Measurements from ENCODE around the gene MBD5. TPM values are rescaled to one million over a fixed set of nuclear protein-coding genes. Genes with fewer than 3 reads are reported as not detected.

MBD5 gene
- total RNA-seq, 4 donors from 2014 or later: 40.3 to 77.0 (median 50.4) TPM

GRCh38 chr2:148058641-148059040, 37.8 kb downstream of the MBD5 start:
- H3K4me1 ChIP-seq: peaks cover 0 to 15% (median 0%) of the 10 kb centered on the region in 3 donors
- no peak overlapping the region for H3K4me3 ChIP-seq
- H3K9me3 ChIP-seq: no peaks in the 10 kb centered on the region
- no peaks in the 10 kb centered on the region for H3K27me3 ChIP-seq
- H3K36me3 ChIP-seq: peaks cover 0 to 12% of the 10 kb centered on the region in 2 donors
- no peak for ATAC-seq
- H3K27ac ChIP-seq: no peak overlapping the region
- 27 to 50% methylated on average over 1 of the region's 1 CpG for WGBS, 2 donors (ENCODE audit: low coverage in 1 of 2)
- no peak for TF ChIP-seq POLR2A (IDR thresholded peaks at IDR 0.05)
- no peak for TF ChIP-seq POLR2AphosphoS5 (IDR thresholded peaks at IDR 0.05)
- TF ChIP-seq CTCF (IDR thresholded peaks at IDR 0.05): no peak
- TF ChIP-seq EP300 (IDR thresholded peaks at IDR 0.05): no peak

- no peak for ATAC-seq
- H3K36me3 ChIP-seq: no peaks in the 10 kb centered on the region
- H3K9me3 ChIP-seq: no peaks in the 10 kb centered on the region
- peaks cover 0 to 13% (median 0%) of the 10 kb centered on the region in 3 donors for H3K4me1 ChIP-seq
- no peak overlapping the region for H3K4me3 ChIP-seq
- WGBS, 2 donors (ENCODE audit: low coverage in 1 of 2): 71 to 82% methylated on average over 2 of the region's 2 CpGs
- H3K27me3 ChIP-seq: no peaks in the 10 kb centered on the region
- TF ChIP-seq CTCF (IDR thresholded peaks at IDR 0.05) (no peak), EP300 (IDR thresholded peaks at IDR 0.05) (no peak), POLR2A (IDR thresholded peaks at IDR 0.05) (no peak), POLR2AphosphoS5 (IDR thresholded peaks at IDR 0.05) (no peak)
- no peak overlapping the region for H3K27ac ChIP-seq
Observed at GRCh38 chr2:148063633-148064032, 42.7 kb downstream of the MBD5 start.

- Histone ChIP-seq H3K27ac (no peak overlapping the region), H3K36me3 (peaks cover 0 to 4% of the 10 kb centered on the region in 2 donors), H3K4me3 (no peak overlapping the region), H3K27me3 (no peaks in the 10 kb centered on the region), H3K9me3 (no peaks in the 10 kb centered on the region), H3K4me1 (peaks cover 0 to 7% (median 0%) of the 10 kb centered on the region in 3 donors)
- 84 to 93% methylated on average over 4 to 6 of the region's 6 CpGs for WGBS, 2 donors (ENCODE audit: low coverage in 1 of 2)
- no peak for ATAC-seq
- no peak for TF ChIP-seq POLR2A (IDR thresholded peaks at IDR 0.05)
- no peak for TF ChIP-seq POLR2AphosphoS5 (IDR thresholded peaks at IDR 0.05)
Observed at GRCh38 chr2:148065936-148066335, 45.0 kb downstream of the MBD5 start.

- H3K27ac ChIP-seq: no peak overlapping the region
- no peak overlapping the region for H3K4me3 ChIP-seq
- H3K4me1 ChIP-seq: peaks cover 0 to 7% (median 0%) of the 10 kb centered on the region in 3 donors
- H3K27me3 ChIP-seq: no peaks in the 10 kb centered on the region
- peaks cover 0 to 5% of the 10 kb centered on the region in 2 donors for H3K36me3 ChIP-seq
- WGBS, 2 donors (ENCODE audit: low coverage in 1 of 2): 100% methylated on average over 1 of the region's 1 CpG; no CpG with 5 or more reads in 1 of the 2 donors
- no peaks in the 10 kb centered on the region for H3K9me3 ChIP-seq
- TF ChIP-seq EP300 (IDR thresholded peaks at IDR 0.05) (no peak), POLR2A (IDR thresholded peaks at IDR 0.05) (no peak), POLR2AphosphoS5 (IDR thresholded peaks at IDR 0.05) (no peak), CTCF (IDR thresholded peaks at IDR 0.05) (no peak)
- ATAC-seq: no peak
Observed at GRCh38 chr2:148067801-148068200, 46.9 kb downstream of the MBD5 start.

GRCh38 chr2:148071351-148071750, 50.5 kb downstream of the MBD5 start:
- Histone ChIP-seq H3K4me1 (no peaks in the 10 kb centered on the region), H3K27me3 (no peaks in the 10 kb centered on the region), H3K9me3 (no peaks in the 10 kb centered on the region), H3K27ac (no peak overlapping the region), H3K4me3 (no peak overlapping the region), H3K36me3 (peaks cover 0 to 5% of the 10 kb centered on the region in 2 donors)
- WGBS, 2 donors (ENCODE audit: low coverage in 1 of 2): 89 to 94% methylated on average over 4 of the region's 4 CpGs
- TF ChIP-seq CTCF (IDR thresholded peaks at IDR 0.05) (no peak), POLR2A (IDR thresholded peaks at IDR 0.05) (no peak), POLR2AphosphoS5 (IDR thresholded peaks at IDR 0.05) (no peak), EP300 (IDR thresholded peaks at IDR 0.05) (no peak)
- ATAC-seq: no peak
